MM.1S (cell line): ENCODE data around the gene RASSF4.

Experiments used
- DNase-seq: peaks from one replicate; pipeline ENCODE4 v3.0.0-alpha.2; 2015
- H2AFZ ChIP-seq: fragments of 300-600 bp; sonication (generic); 2 replicates; pipeline ENCODE4 v1.6.0; 2016; ENCODE audit warnings: antibody characterized with exemption, low read length
- H3F3A ChIP-seq: fragments of 300-600 bp; sonication (generic); 2 replicates; pipeline ENCODE4 v1.6.1; 2016; ENCODE audit warnings: mild to moderate bottlenecking, antibody characterized with exemption, low read length, moderate library complexity, mixed read lengths; ENCODE audit not compliant: insufficient read depth
- H3K27ac ChIP-seq: fragments of 300-600 bp; sonication (generic); 2 replicates; pipeline ENCODE4 v1.5.1; 2016; ENCODE audit warnings: mild to moderate bottlenecking, low read length
- H3K27me3 ChIP-seq: fragments of 300-600 bp; sonication (generic); replicated peaks from 2 replicates; pipeline ENCODE4 v1.6.0; 2016; ENCODE audit warnings: low read length; ENCODE audit not compliant: insufficient read depth
- H3K36me3 ChIP-seq: fragments of 300-600 bp; sonication (generic); replicated peaks from 2 replicates; pipeline ENCODE4 v1.6.1; 2016; ENCODE audit warnings: mild to moderate bottlenecking, low read length, mixed read lengths; ENCODE audit not compliant: insufficient read depth
- H3K4me1 ChIP-seq: fragments of 300-600 bp; sonication (generic); 2 replicates; pipeline ENCODE4 v1.6.1; 2016; ENCODE audit warnings: low read length, mixed read lengths
- H3K4me2 ChIP-seq: fragments of 300-600 bp; sonication (generic); 2 replicates; pipeline ENCODE4 v1.6.0; 2016; ENCODE audit warnings: low read depth, low read length
- H3K4me3 ChIP-seq: fragments of 300-600 bp; sonication (generic); 2 replicates; pipeline ENCODE4 v1.5.1; 2016; ENCODE audit warnings: low read length, mixed read lengths
- H3K79me2 ChIP-seq: fragments of 300-600 bp; sonication (generic); 2 replicates; pipeline ENCODE4 v1.6.1; 2016; ENCODE audit warnings: mixed run types, low read length, mixed read lengths
- H3K9ac ChIP-seq: fragments of 300-600 bp; sonication (generic); 2 replicates; pipeline ENCODE4 v1.6.1; 2016; ENCODE audit warnings: low read length, mixed read lengths
- H3K9me2 ChIP-seq: fragments of 300-600 bp; sonication (generic); replicated peaks from 2 replicates; pipeline ENCODE4 v1.6.1; 2016; ENCODE audit warnings: mild to moderate bottlenecking, low read length, mixed read lengths; ENCODE audit not compliant: insufficient read depth
- H3K9me3 ChIP-seq: fragments of 300-600 bp; sonication (generic); replicated peaks from 2 replicates; pipeline ENCODE4 v1.6.1; 2016; ENCODE audit warnings: mild to moderate bottlenecking, low read length, mixed read lengths; ENCODE audit not compliant: insufficient read depth
- H4K20me1 ChIP-seq: fragments of 300-600 bp; sonication (generic); 2 replicates; pipeline ENCODE4 v1.6.1; 2016; ENCODE audit warnings: mild to moderate bottlenecking, low read length, moderate library complexity, mixed read lengths; ENCODE audit not compliant: insufficient read depth
- EZH2 ChIP-seq: fragments of 300-600 bp; sonication (generic); optimal IDR thresholded peaks from 2 replicates; pipeline ENCODE3; 2017; ENCODE audit warnings: low read depth, mild to moderate bottlenecking, antibody characterized with exemption, low read length, mixed read lengths
- EZH2phosphoT487 ChIP-seq: fragments of 300-600 bp; sonication (generic); IDR thresholded peaks from 2 replicates; pipeline ENCODE4 v1.6.1; 2018; ENCODE audit warnings: antibody characterized with exemption, low read length
- TF ChIP-seq, protein P1 (sequence below): fragments of 300-600 bp; sonication (generic); IDR thresholded peaks from 2 replicates; pipeline ENCODE4 v1.5.1; 2016; ENCODE audit warnings: antibody characterized with exemption, low read length, mixed read lengths

Gene RASSF4

DNA sequence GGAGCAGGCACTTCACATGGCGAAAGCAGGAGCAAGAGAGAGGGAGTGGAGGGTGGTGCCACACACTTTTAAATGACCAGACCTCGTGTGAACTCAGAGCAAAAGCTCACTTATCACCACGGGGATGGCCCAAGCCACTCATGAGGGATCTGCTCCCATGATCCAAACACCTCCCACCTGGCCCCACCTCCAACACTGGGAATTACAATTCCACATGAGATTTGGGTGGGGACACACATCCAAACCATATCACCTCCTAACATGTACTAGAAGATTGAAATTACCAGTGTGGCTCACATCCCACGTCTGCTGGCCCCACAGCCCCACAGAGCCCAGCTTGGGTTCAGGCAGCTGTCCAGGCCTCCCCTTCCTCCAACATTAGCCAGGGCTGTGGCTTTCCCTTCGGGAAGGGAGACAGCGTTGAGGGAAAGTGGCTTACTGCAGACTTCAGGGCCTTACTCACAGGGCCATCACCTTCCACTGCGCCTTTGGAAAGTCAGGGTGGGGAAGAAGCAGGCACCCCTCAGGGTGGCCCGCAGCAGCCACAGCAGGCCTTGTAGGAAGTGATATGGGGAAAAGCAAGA lies 11.3 kb downstream of the RASSF4 start:
- Histone ChIP-seq H3K27ac (no peak overlapping the region), H2AFZ (no peak overlapping the region), H3K9me2 (no peaks in the 10 kb centered on the region), H3K36me3 (peaks cover 14% of the 10 kb centered on the region), H4K20me1 (no peaks in the 10 kb centered on the region), H3K27me3 (no peaks in the 10 kb centered on the region), H3K4me1 (peaks cover 55% of the 10 kb centered on the region), H3K9ac (no peak overlapping the region), H3K4me3 (no peak overlapping the region), H3K9me3 (no peaks in the 10 kb centered on the region), H3K4me2 (no peak overlapping the region), H3F3A (peaks cover 30% of the 10 kb centered on the region), H3K79me2 (peaks cover 63% of the 10 kb centered on the region)
- no peak for TF ChIP-seq EZH2
- no peak for TF ChIP-seq EZH2phosphoT487
- TF ChIP-seq, protein P1, sequence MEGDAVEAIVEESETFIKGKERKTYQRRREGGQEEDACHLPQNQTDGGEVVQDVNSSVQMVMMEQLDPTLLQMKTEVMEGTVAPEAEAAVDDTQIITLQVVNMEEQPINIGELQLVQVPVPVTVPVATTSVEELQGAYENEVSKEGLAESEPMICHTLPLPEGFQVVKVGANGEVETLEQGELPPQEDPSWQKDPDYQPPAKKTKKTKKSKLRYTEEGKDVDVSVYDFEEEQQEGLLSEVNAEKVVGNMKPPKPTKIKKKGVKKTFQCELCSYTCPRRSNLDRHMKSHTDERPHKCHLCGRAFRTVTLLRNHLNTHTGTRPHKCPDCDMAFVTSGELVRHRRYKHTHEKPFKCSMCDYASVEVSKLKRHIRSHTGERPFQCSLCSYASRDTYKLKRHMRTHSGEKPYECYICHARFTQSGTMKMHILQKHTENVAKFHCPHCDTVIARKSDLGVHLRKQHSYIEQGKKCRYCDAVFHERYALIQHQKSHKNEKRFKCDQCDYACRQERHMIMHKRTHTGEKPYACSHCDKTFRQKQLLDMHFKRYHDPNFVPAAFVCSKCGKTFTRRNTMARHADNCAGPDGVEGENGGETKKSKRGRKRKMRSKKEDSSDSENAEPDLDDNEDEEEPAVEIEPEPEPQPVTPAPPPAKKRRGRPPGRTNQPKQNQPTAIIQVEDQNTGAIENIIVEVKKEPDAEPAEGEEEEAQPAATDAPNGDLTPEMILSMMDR = no peak
- DNase-seq = no peak

DNA sequence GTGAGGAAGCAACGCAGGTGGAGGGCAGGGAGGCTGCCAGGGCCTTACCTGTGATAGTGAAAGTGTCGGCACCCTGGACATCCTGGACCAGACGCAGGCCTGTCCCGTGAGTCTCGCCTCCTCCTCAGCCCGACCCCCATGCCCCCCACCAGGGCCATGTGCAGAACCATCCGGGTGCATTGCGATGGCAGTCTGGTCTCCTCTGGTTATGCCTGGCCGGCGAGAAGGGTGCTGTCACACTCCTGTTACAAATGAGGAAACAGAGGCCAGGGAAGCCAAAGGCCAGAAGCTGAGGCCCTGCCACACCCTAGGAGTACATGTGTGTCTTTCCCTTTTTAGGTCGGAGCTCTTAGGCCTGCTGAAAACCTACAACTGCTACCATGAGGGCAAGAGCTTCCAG lies 11.8 kb downstream of the RASSF4 start:
- no peak for DNase-seq
- H3K9me2 ChIP-seq = no peaks in the 10 kb centered on the region
- H3K27me3 ChIP-seq = no peaks in the 10 kb centered on the region
- H3K79me2 ChIP-seq = peaks cover 63% of the 10 kb centered on the region
- TF ChIP-seq EZH2phosphoT487 (no peak), EZH2 (no peak)
- TF ChIP-seq, protein P1 = no peak
- H3K4me1 ChIP-seq = peaks cover 55% of the 10 kb centered on the region
- H3K36me3 ChIP-seq = peaks cover 14% of the 10 kb centered on the region
- H3K4me2 ChIP-seq = no peak overlapping the region
- no peak overlapping the region for H2AFZ ChIP-seq
- no peak overlapping the region for H3K9ac ChIP-seq
- H3K9me3 ChIP-seq = no peaks in the 10 kb centered on the region
- no peak overlapping the region for H3K27ac ChIP-seq
- H3F3A ChIP-seq = peaks cover 32% of the 10 kb centered on the region
- H3K4me3 ChIP-seq = no peak overlapping the region
- H4K20me1 ChIP-seq = no peaks in the 10 kb centered on the region

DNA sequence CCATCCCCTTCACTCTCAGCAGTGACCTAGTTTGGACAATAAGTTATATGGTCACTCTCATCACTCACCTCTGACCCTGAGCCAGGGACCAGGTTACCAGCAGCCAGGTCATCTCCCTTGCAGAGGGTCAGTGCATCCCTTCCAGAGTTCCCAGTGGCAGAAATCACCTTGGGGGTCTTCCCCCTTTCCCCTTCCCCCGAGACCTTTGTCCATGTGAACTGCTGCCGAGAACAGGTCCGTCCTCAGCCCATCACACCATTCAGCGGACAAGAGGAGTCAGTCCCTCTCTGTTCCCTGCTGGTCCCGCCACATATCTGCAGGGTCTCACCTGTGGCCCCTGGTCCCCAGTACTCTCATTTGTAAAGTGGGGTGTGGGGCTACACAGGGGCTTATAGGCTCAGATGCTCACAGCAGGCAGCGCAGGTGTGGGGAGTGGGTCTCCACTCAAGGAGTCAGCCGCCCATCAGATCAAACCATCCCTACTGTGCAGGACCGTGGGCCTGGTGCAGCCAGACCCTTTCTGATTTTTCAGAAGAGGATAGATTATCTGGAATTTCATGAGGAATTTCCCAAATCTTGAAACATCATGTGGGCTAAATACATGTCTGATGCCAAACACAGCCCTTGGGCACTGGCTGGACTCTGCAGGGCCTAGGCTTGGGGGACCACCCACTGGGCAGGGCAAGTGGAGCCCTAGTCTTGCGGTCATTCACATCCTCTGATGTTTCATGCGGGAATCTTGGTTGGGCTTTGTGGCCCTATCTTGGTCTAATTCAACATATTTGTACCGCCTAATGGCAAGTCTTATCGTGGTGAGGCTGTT lies 12.5 kb downstream of the RASSF4 start:
- no peak for TF ChIP-seq EZH2phosphoT487
- H3K9ac ChIP-seq = no peak overlapping the region
- H3K36me3 ChIP-seq = peaks cover 14% of the 10 kb centered on the region
- H2AFZ ChIP-seq = no peak overlapping the region
- no peaks in the 10 kb centered on the region for H4K20me1 ChIP-seq
- H3K4me1 ChIP-seq = peaks cover 58% of the 10 kb centered on the region
- no peak for DNase-seq
- H3K9me2 ChIP-seq = no peaks in the 10 kb centered on the region
- peaks cover 63% of the 10 kb centered on the region for H3K79me2 ChIP-seq
- no peaks in the 10 kb centered on the region for H3K27me3 ChIP-seq
- H3K4me2 ChIP-seq = no peak overlapping the region
- peak overlapping the region; percentile 38; the same call in 1 of the 2 replicates for H3K27ac ChIP-seq
- no peaks in the 10 kb centered on the region for H3K9me3 ChIP-seq
- peaks cover 32% of the 10 kb centered on the region for H3F3A ChIP-seq
- no peak overlapping the region for H3K4me3 ChIP-seq
